ENCODE data around the gene COBLL1. TPM values are rescaled to one million over a fixed set of nuclear protein-coding genes. Genes with fewer than 3 reads are reported as not detected.

Gene COBLL1
- total and polyA plus RNA-seq, 2 experiments from 2014 or later, result 19.6 to 33.5 TPM

DNA sequence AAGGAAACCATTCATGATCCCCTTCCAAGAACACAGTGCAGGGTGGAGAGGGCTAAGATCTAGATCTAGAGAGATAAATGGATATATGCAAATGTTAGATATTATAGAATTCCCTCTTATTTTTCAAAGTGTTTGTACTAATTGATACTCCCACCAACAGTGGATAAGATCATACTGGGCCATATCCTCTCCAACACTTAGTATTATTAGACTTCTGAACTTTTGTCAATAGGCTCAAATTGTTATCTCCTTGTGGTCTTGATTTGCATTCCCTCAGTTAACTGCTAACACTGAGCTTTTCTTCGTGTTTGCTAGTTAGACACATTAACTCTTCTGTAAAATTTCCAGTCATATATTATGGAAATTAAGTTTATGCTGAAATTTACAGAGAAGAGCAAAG lies 163.9 kb downstream of the COBLL1 start:
- Histone ChIP-seq H3K27ac (no peak overlapping the region), H3K36me3 (no peaks in the 10 kb centered on the region), H3K4me3 (no peak overlapping the region), H3K4me1 (ENCODE audit: low read depth) (peaks cover 15% of the 10 kb centered on the region), H3K9me3 (ENCODE audit: low read depth) (no peaks in the 10 kb centered on the region), H3K27me3 (no peaks in the 10 kb centered on the region)
- no peak for DNase-seq (ENCODE audit: low read depth in 1 of 2, low spot score in 1 of 2)
- TF ChIP-seq, protein P1, sequence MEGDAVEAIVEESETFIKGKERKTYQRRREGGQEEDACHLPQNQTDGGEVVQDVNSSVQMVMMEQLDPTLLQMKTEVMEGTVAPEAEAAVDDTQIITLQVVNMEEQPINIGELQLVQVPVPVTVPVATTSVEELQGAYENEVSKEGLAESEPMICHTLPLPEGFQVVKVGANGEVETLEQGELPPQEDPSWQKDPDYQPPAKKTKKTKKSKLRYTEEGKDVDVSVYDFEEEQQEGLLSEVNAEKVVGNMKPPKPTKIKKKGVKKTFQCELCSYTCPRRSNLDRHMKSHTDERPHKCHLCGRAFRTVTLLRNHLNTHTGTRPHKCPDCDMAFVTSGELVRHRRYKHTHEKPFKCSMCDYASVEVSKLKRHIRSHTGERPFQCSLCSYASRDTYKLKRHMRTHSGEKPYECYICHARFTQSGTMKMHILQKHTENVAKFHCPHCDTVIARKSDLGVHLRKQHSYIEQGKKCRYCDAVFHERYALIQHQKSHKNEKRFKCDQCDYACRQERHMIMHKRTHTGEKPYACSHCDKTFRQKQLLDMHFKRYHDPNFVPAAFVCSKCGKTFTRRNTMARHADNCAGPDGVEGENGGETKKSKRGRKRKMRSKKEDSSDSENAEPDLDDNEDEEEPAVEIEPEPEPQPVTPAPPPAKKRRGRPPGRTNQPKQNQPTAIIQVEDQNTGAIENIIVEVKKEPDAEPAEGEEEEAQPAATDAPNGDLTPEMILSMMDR (IDR thresholded peaks at IDR 0.05; ENCODE audit: low read depth, low read length), result no peak

DNA sequence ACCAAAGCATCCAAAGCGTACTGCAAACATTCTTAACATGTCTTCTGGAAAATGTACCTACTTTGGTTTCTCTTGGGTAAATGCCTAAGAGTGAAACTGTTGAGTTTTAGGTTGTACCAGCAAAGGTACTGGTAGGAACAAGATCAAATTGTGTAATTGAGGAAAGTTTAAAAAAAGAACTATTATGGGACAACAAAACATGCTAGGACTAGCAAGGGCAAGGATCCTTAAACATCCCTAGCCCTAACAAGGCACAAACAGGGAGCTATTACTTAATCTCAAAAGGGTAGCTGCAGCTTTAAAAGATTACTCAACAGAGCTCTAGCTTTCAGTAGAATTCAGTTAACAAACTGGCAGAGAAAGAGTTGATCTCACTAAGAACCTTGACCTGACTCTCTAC lies 164.4 kb downstream of the COBLL1 start:
- no peak for DNase-seq (ENCODE audit: low read depth in 1 of 2, low spot score in 1 of 2)
- Histone ChIP-seq H3K27ac (no peak overlapping the region), H3K4me3 (no peak overlapping the region), H3K9me3 (ENCODE audit: low read depth) (no peaks in the 10 kb centered on the region), H3K4me1 (ENCODE audit: low read depth) (peaks cover 15% of the 10 kb centered on the region), H3K36me3 (no peaks in the 10 kb centered on the region), H3K27me3 (no peaks in the 10 kb centered on the region)
- TF ChIP-seq, protein P1 (IDR thresholded peaks at IDR 0.05; ENCODE audit: low read depth, low read length), result no peak

DNA sequence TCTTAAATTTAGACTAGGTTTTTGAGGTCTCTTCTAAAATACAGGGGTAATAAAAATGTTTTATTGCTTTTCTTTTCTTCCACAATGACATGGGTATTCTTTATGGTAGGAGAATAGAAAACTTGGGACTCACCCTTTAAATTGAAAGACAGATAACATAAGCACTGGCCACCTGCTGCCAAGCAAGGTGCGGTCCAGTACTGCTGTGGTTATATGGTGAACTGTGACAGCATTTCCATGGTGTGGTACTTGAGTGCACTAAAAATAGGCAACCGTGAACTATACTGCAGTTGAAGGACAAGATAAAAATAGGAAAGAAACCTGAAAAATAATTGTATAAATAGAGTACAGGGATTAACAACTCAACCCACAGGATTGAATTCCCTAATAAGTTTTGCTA lies 165.9 kb downstream of the COBLL1 start:
- Histone ChIP-seq H3K27ac (peak overlapping the region; percentile 62), H3K9me3 (ENCODE audit: low read depth) (no peaks in the 10 kb centered on the region), H3K27me3 (no peaks in the 10 kb centered on the region), H3K4me1 (ENCODE audit: low read depth) (peaks cover 30% of the 10 kb centered on the region), H3K4me3 (no peak overlapping the region), H3K36me3 (no peaks in the 10 kb centered on the region)
- TF ChIP-seq, protein P1 (IDR thresholded peaks at IDR 0.05; ENCODE audit: low read depth, low read length), result no peak
- DNase-seq (ENCODE audit: low read depth in 1 of 2, low spot score in 1 of 2), result peak in 1 of 2 donors; percentile 49

GRCh38 chr2:164675027-164675426 lies 166.6 kb downstream of the COBLL1 start:
- TF ChIP-seq, protein P1 (IDR thresholded peaks at IDR 0.05; ENCODE audit: low read depth, low read length), result no peak
- Histone ChIP-seq H3K36me3 (no peaks in the 10 kb centered on the region), H3K4me3 (no peak overlapping the region), H3K9me3 (ENCODE audit: low read depth) (no peaks in the 10 kb centered on the region), H3K4me1 (ENCODE audit: low read depth) (peaks cover 32% of the 10 kb centered on the region), H3K27me3 (no peaks in the 10 kb centered on the region), H3K27ac (no peak overlapping the region)
- no peak for DNase-seq (ENCODE audit: low read depth in 1 of 2, low spot score in 1 of 2)

GRCh38 chr2:164671664-164672396 lies 169.8 kb downstream of the COBLL1 start:
- no peak for DNase-seq (ENCODE audit: low read depth in 1 of 2, low spot score in 1 of 2)
- Histone ChIP-seq H3K27ac (peak overlapping the region; percentile 54), H3K4me1 (ENCODE audit: low read depth) (peaks cover 32% of the 10 kb centered on the region), H3K9me3 (ENCODE audit: low read depth) (no peaks in the 10 kb centered on the region), H3K4me3 (no peak overlapping the region), H3K27me3 (no peaks in the 10 kb centered on the region), H3K36me3 (no peaks in the 10 kb centered on the region)
- TF ChIP-seq, protein P1 (IDR thresholded peaks at IDR 0.05; ENCODE audit: low read depth, low read length), result no peak
